ENCODE results near the gene ARHGAP15.

DNA sequence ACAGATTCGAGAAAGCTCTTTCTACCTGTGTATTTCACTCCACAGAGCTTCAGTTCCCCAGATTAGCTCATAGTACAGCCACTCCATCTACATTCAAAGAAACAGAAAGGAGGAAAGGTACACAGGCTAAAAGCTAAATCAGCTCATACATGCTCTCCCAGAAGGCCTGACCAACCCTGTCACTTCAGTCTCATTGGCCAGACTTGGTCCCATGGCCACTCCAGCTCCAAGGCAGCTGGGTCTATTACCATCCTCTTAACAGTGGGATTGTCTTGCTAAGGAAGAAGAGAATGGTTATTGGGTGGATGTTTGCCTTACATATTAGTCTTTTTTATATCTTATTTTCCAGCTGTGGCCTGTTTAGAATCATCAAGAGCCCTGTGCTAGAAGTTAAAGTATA is 572.6 kb downstream of the ARHGAP15 start:
- TF ChIP-seq, protein P1, sequence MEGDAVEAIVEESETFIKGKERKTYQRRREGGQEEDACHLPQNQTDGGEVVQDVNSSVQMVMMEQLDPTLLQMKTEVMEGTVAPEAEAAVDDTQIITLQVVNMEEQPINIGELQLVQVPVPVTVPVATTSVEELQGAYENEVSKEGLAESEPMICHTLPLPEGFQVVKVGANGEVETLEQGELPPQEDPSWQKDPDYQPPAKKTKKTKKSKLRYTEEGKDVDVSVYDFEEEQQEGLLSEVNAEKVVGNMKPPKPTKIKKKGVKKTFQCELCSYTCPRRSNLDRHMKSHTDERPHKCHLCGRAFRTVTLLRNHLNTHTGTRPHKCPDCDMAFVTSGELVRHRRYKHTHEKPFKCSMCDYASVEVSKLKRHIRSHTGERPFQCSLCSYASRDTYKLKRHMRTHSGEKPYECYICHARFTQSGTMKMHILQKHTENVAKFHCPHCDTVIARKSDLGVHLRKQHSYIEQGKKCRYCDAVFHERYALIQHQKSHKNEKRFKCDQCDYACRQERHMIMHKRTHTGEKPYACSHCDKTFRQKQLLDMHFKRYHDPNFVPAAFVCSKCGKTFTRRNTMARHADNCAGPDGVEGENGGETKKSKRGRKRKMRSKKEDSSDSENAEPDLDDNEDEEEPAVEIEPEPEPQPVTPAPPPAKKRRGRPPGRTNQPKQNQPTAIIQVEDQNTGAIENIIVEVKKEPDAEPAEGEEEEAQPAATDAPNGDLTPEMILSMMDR (IDR thresholded peaks at IDR 0.05; ENCODE audit: insufficient read depth, low read length): no peak
- TF ChIP-seq, protein P2, sequence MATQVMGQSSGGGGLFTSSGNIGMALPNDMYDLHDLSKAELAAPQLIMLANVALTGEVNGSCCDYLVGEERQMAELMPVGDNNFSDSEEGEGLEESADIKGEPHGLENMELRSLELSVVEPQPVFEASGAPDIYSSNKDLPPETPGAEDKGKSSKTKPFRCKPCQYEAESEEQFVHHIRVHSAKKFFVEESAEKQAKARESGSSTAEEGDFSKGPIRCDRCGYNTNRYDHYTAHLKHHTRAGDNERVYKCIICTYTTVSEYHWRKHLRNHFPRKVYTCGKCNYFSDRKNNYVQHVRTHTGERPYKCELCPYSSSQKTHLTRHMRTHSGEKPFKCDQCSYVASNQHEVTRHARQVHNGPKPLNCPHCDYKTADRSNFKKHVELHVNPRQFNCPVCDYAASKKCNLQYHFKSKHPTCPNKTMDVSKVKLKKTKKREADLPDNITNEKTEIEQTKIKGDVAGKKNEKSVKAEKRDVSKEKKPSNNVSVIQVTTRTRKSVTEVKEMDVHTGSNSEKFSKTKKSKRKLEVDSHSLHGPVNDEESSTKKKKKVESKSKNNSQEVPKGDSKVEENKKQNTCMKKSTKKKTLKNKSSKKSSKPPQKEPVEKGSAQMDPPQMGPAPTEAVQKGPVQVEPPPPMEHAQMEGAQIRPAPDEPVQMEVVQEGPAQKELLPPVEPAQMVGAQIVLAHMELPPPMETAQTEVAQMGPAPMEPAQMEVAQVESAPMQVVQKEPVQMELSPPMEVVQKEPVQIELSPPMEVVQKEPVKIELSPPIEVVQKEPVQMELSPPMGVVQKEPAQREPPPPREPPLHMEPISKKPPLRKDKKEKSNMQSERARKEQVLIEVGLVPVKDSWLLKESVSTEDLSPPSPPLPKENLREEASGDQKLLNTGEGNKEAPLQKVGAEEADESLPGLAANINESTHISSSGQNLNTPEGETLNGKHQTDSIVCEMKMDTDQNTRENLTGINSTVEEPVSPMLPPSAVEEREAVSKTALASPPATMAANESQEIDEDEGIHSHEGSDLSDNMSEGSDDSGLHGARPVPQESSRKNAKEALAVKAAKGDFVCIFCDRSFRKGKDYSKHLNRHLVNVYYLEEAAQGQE (IDR thresholded peaks at IDR 0.05; ENCODE audit: insufficient replicate concordance, low read depth): no peak
- TF ChIP-seq POLR2AphosphoS5 (IDR thresholded peaks at IDR 0.05; ENCODE audit: low read depth): no peak

All from HL-60 (cell line).